Erythroblast (primary cell): ENCODE measurements around the gene NLK.

Source experiments
- GATA1 ChIP-seq: IDR thresholded peaks from 2 replicates; pipeline ENCODE4 v1.6.1; 2011; ENCODE audit warnings: low read depth, mild to moderate bottlenecking, control low read depth, low read length, moderate library complexity
- POLR2A ChIP-seq: IDR thresholded peaks from 2 replicates; pipeline ENCODE4 v1.6.1; 2011; ENCODE audit warnings: mild to moderate bottlenecking, low read length

DNA sequence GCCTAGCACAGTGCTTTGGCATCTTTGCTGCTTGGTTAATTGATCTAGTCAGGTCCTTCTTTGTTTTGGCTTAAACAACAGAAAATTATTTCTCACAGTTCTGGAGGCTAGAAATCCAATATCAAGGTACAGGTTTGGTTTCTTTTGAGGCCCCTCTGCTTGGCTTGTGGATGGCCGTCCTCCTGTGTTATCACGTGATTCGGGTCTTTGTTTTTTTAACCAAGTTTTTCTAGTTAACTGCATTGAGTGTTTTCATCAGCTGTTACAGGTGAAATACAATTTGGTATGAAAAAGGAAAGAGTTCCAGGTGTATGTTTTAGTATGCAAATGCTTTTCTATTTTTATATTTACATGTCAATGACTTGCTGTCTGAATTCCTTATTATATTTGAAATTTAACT is 2.8 kb downstream of the NLK start:
- TF ChIP-seq POLR2A (no peak), GATA1 (no peak)
